Panc1 (cell line): Measurements from ENCODE around the gene TSSK6. TPM values are rescaled to one million over a fixed set of nuclear protein-coding genes. Genes with fewer than 3 reads are reported as not detected.

Experiments
- ATAC-seq: fragments of 200-7000 bp; cut with Tn5 transposase; 2 replicates; pipeline ENCODE4 v1.9.1; 2020; ENCODE audit warnings: mild to moderate bottlenecking, moderate library complexity
- BruUV-seq: library from RNA; stranded (reverse); fragments of 400-500 nt; replicated peaks from 2 replicates; lab custom pipeline; 2021; lab: Mats Ljungman, UMichigan
- CTCF ChIA-PET: fragments of 300-600 bp; sonication (Branson Sonifier 250); formaldehyde crosslinking; loops from one replicate; lab custom pipeline; 2022; ENCODE audit warnings: antibody characterized with exemption; lab: Charles Lee
- POLR2A ChIA-PET: fragments of 300-600 bp; sonication (Branson Sonifier 250); formaldehyde crosslinking; loops from one replicate; lab custom pipeline; 2022; ENCODE audit warnings: antibody characterized with exemption; lab: Charles Lee
- DNase-seq: peaks from one replicate; pipeline ENCODE4 v3.0.0-alpha.2; 2010; ENCODE audit warnings: low read depth, low spot score
- H3K27ac ChIP-seq: 2 replicates; pipeline ENCODE4 v1.5.1; 2011; ENCODE audit warnings: mild to moderate bottlenecking, low read length, inconsistent platforms
- H3K27me3 ChIP-seq: fragments of 200-500 bp; sonication (Bioruptor generic); 2 replicates; pipeline ENCODE4 v1.6.0; 2014; ENCODE audit warnings: low read length, inconsistent platforms; ENCODE audit not compliant: control insufficient read depth, insufficient read depth
- H3K36me3 ChIP-seq: fragments of 200-500 bp; sonication (Bioruptor generic); 2 replicates; pipeline ENCODE4 v1.5.1; 2014; ENCODE audit warnings: inconsistent platforms, mild to moderate bottlenecking, low read length, moderate library complexity; ENCODE audit not compliant: control insufficient read depth, insufficient read depth
- H3K4me1 ChIP-seq: 2 replicates; pipeline ENCODE4 v1.5.1; 2011; ENCODE audit warnings: inconsistent platforms, mild to moderate bottlenecking, low read length, moderate library complexity; ENCODE audit not compliant: control insufficient read depth, insufficient read depth
- H3K4me3 ChIP-seq, 2 experiments: 2 replicates each; pipeline ENCODE4 v1.5.1; 2011 to 2012; ENCODE audit warnings: low read depth in 2 of 2, low read length in 2 of 2, mild to moderate bottlenecking in 2 of 2, inconsistent platforms in 1 of 2, moderate library complexity in 1 of 2
- H3K9me3 ChIP-seq: fragments of 200-500 bp; sonication (Bioruptor generic); 2 replicates; pipeline ENCODE4 v1.5.1; 2014; ENCODE audit warnings: low read depth, mild to moderate bottlenecking, inconsistent platforms, low read length, moderate library complexity; ENCODE audit not compliant: control insufficient read depth, insufficient read depth
- POLR2AphosphoS5 ChIP-seq: IDR thresholded peaks from 2 replicates; pipeline ENCODE4 v1.6.1; 2012; ENCODE audit warnings: mild to moderate bottlenecking, low read depth, low read length, moderate library complexity
- SIN3A ChIP-seq: IDR thresholded peaks from 2 replicates; pipeline ENCODE4 v1.6.1; 2012; ENCODE audit warnings: low read depth, mild to moderate bottlenecking, low read length, moderate library complexity, borderline replicate concordance; ENCODE audit not compliant: insufficient read depth
- TCF7L2 ChIP-seq: IDR thresholded peaks from 2 replicates; pipeline ENCODE4 v1.6.1; 2011; ENCODE audit warnings: mild to moderate bottlenecking, low read depth, low read length, inconsistent platforms
- in situ Hi-C: cut with HindIII; loops from 2 replicates; pipeline ENCODE4 v1.10.0; 2016; ENCODE audit warnings: low sequenced_read_pairs, low pct_unique_long_range_greater_than_20kb
- intact Hi-C: fragments of 100-400 bp; cut with micrococcal nuclease; formaldehyde crosslinking; loops from one replicate; pipeline ENCODE4 v1.10.0; 2022; ENCODE audit not compliant: unreplicated experiment
- total RNA-seq: library from RNA; stranded (reverse); gene quantifications from one replicate; pipeline ENCODE4 v1.2.1, GENCODE V29; 2021; ENCODE audit not compliant: unreplicated experiment
- TF ChIP-seq, protein P1 (sequence below): fragments of 450-650 bp; IDR thresholded peaks from 2 replicates; pipeline ENCODE4 v1.5.1; 2017; ENCODE audit warnings: mild to moderate bottlenecking
- TF ChIP-seq, protein P2 (sequence below), 2 experiments: IDR thresholded peaks; 2 replicates each; pipeline ENCODE4 v1.6.1; 2011 to 2012; ENCODE audit warnings: low read depth in 2 of 2, control low read depth in 1 of 2, low read length in 1 of 2, mild to moderate bottlenecking in 1 of 2, moderate library complexity in 1 of 2; ENCODE audit not compliant: insufficient read depth in 1 of 2

The TSSK6 gene
- total RNA-seq, 1 experiment from 2014 or later = 1.8 TPM

DNA sequence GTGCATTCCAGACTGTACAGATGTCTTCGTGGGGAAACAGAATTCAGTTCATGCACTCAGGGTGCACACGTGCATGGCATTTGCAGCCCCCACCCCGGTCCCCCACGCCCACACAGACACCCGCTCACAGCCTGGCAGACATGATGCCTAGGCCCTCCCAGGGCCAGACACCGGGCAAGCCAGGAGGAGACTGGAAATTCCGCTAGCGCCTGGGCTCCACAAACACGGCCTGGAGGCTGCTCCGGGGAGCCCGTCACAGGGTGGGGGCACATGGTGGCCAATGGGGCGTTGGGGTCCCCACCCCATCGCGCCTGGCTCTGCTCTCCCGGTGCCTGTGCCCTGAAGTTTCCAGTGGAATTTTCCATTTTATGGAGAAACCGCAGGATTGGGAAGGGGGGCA lies 26.3 kb upstream of the TSSK6 start:
- in situ Hi-C loops = no loop called here
- Histone ChIP-seq H3K4me3 (no peak overlapping the region), H3K36me3 (no peaks in the 10 kb centered on the region), H3K27me3 (no peaks in the 10 kb centered on the region), H3K9me3 (no peaks in the 10 kb centered on the region), H3K27ac (no peak overlapping the region), H3K4me1 (no peaks in the 10 kb centered on the region)
- intact Hi-C loops = no loop called here
- ChIA-PET CTCF (no interaction called here), POLR2A (no interaction called here)
- no TSS peak for BruUV-seq
- DNase-seq = no peak
- no peak for TF ChIP-seq TCF7L2
- TF ChIP-seq, protein P1, sequence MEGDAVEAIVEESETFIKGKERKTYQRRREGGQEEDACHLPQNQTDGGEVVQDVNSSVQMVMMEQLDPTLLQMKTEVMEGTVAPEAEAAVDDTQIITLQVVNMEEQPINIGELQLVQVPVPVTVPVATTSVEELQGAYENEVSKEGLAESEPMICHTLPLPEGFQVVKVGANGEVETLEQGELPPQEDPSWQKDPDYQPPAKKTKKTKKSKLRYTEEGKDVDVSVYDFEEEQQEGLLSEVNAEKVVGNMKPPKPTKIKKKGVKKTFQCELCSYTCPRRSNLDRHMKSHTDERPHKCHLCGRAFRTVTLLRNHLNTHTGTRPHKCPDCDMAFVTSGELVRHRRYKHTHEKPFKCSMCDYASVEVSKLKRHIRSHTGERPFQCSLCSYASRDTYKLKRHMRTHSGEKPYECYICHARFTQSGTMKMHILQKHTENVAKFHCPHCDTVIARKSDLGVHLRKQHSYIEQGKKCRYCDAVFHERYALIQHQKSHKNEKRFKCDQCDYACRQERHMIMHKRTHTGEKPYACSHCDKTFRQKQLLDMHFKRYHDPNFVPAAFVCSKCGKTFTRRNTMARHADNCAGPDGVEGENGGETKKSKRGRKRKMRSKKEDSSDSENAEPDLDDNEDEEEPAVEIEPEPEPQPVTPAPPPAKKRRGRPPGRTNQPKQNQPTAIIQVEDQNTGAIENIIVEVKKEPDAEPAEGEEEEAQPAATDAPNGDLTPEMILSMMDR = no peak
- TF ChIP-seq, protein P2, sequence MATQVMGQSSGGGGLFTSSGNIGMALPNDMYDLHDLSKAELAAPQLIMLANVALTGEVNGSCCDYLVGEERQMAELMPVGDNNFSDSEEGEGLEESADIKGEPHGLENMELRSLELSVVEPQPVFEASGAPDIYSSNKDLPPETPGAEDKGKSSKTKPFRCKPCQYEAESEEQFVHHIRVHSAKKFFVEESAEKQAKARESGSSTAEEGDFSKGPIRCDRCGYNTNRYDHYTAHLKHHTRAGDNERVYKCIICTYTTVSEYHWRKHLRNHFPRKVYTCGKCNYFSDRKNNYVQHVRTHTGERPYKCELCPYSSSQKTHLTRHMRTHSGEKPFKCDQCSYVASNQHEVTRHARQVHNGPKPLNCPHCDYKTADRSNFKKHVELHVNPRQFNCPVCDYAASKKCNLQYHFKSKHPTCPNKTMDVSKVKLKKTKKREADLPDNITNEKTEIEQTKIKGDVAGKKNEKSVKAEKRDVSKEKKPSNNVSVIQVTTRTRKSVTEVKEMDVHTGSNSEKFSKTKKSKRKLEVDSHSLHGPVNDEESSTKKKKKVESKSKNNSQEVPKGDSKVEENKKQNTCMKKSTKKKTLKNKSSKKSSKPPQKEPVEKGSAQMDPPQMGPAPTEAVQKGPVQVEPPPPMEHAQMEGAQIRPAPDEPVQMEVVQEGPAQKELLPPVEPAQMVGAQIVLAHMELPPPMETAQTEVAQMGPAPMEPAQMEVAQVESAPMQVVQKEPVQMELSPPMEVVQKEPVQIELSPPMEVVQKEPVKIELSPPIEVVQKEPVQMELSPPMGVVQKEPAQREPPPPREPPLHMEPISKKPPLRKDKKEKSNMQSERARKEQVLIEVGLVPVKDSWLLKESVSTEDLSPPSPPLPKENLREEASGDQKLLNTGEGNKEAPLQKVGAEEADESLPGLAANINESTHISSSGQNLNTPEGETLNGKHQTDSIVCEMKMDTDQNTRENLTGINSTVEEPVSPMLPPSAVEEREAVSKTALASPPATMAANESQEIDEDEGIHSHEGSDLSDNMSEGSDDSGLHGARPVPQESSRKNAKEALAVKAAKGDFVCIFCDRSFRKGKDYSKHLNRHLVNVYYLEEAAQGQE (IDR thresholded peaks at IDR 0.05; ENCODE audit: insufficient read depth in 1 of 2, low read depth in 2 of 2, low read length in 1 of 2) = no peak
- TF ChIP-seq POLR2AphosphoS5 = no peak
- TF ChIP-seq SIN3A = no peak
- ATAC-seq = no peak

- Histone ChIP-seq H3K27ac (no peak overlapping the region), H3K9me3 (no peaks in the 10 kb centered on the region), H3K4me1 (no peaks in the 10 kb centered on the region), H3K4me3 (no peak overlapping the region), H3K27me3 (no peaks in the 10 kb centered on the region), H3K36me3 (no peaks in the 10 kb centered on the region)
- no TSS peak for BruUV-seq
- POLR2A ChIA-PET = no interaction called here
- in situ Hi-C loops = no loop called here
- CTCF ChIA-PET = no interaction called here
- DNase-seq (no peak), ATAC-seq (peak; percentile 53)
- TF ChIP-seq, protein P1 = no peak
- TF ChIP-seq SIN3A (no peak), TCF7L2 (no peak), POLR2AphosphoS5 (no peak)
- TF ChIP-seq, protein P2 (IDR thresholded peaks at IDR 0.05; ENCODE audit: insufficient read depth in 1 of 2, low read depth in 2 of 2, low read length in 1 of 2) = no peak
- intact Hi-C loops = no loop called here
These were observed 25.6 kb upstream of the TSSK6 start for GRCh38 chr19:19540715-19541515.
